Upper lobe of left lung (tissue), 4 donors: ENCODE data around the gene PWWP2A.

ENCODE experiments used
- CTCF ChIP-seq, 6 experiments: fragments of 450-650 bp in 4 of 6; fragments of 200-600 bp in 2 of 6; sonication (generic) in 2 of 6; IDR thresholded peaks; one replicate each; pipeline ENCODE4 v1.5.1; 2016 to 2019; ENCODE audit warnings: antibody characterized with exemption in 6 of 6
- EP300 ChIP-seq, 4 donors: sonication (generic); formaldehyde crosslinking; IDR thresholded peaks; one replicate each; pipeline ENCODE4 v1.5.1; 2017; ENCODE audit warnings: antibody characterized with exemption in 4 of 4, control low read depth in 2 of 4
- POLR2A ChIP-seq, 4 donors: fragments of 450-650 bp; IDR thresholded peaks; one replicate each; pipeline ENCODE4 v1.5.1; 2016 to 2017; ENCODE audit warnings: antibody characterized with exemption in 4 of 4, mild to moderate bottlenecking in 2 of 4
- POLR2AphosphoS5 ChIP-seq, 2 donors: sonication (generic); formaldehyde crosslinking; IDR thresholded peaks; one replicate each; pipeline ENCODE4 v1.5.1; 2017; ENCODE audit warnings: antibody characterized with exemption in 2 of 2

- TF ChIP-seq CTCF (IDR thresholded peaks at IDR 0.05) (no peak), POLR2A (IDR thresholded peaks at IDR 0.05) (no peak), POLR2AphosphoS5 (IDR thresholded peaks at IDR 0.05) (no peak), EP300 (IDR thresholded peaks at IDR 0.05) (no peak)
Observed at GRCh38 chr5:160092514-160092913, 26.7 kb downstream of the PWWP2A start.
